ENCODE measurements around the gene CACNA1G.

DNA sequence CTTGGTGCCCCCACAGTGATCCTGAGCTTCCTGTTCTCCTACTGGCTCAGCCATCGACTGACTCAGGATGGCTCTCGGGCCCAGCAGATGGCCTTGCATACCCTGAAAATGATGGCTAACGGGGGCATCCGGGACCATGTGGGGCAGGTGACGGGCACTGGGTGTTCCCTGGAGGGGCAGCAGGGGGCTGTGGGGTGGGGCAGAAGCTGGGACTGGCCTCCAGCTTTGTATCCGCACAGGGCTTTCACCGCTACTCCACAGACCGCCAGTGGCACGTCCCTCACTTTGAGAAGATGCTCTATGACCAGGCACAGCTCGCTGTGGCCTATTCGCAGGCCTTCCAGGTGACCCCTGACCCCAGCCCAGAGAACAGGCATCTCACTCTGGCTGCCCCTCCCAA is 10.5 kb upstream of the CACNA1G start:
- no peak for TF ChIP-seq POLR2AphosphoS5 (IDR thresholded peaks at IDR 0.05)
- TF ChIP-seq, protein P1, sequence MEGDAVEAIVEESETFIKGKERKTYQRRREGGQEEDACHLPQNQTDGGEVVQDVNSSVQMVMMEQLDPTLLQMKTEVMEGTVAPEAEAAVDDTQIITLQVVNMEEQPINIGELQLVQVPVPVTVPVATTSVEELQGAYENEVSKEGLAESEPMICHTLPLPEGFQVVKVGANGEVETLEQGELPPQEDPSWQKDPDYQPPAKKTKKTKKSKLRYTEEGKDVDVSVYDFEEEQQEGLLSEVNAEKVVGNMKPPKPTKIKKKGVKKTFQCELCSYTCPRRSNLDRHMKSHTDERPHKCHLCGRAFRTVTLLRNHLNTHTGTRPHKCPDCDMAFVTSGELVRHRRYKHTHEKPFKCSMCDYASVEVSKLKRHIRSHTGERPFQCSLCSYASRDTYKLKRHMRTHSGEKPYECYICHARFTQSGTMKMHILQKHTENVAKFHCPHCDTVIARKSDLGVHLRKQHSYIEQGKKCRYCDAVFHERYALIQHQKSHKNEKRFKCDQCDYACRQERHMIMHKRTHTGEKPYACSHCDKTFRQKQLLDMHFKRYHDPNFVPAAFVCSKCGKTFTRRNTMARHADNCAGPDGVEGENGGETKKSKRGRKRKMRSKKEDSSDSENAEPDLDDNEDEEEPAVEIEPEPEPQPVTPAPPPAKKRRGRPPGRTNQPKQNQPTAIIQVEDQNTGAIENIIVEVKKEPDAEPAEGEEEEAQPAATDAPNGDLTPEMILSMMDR (IDR thresholded peaks at IDR 0.05; ENCODE audit: poor library complexity, severe bottlenecking): no peak
- TF ChIP-seq, protein P2, sequence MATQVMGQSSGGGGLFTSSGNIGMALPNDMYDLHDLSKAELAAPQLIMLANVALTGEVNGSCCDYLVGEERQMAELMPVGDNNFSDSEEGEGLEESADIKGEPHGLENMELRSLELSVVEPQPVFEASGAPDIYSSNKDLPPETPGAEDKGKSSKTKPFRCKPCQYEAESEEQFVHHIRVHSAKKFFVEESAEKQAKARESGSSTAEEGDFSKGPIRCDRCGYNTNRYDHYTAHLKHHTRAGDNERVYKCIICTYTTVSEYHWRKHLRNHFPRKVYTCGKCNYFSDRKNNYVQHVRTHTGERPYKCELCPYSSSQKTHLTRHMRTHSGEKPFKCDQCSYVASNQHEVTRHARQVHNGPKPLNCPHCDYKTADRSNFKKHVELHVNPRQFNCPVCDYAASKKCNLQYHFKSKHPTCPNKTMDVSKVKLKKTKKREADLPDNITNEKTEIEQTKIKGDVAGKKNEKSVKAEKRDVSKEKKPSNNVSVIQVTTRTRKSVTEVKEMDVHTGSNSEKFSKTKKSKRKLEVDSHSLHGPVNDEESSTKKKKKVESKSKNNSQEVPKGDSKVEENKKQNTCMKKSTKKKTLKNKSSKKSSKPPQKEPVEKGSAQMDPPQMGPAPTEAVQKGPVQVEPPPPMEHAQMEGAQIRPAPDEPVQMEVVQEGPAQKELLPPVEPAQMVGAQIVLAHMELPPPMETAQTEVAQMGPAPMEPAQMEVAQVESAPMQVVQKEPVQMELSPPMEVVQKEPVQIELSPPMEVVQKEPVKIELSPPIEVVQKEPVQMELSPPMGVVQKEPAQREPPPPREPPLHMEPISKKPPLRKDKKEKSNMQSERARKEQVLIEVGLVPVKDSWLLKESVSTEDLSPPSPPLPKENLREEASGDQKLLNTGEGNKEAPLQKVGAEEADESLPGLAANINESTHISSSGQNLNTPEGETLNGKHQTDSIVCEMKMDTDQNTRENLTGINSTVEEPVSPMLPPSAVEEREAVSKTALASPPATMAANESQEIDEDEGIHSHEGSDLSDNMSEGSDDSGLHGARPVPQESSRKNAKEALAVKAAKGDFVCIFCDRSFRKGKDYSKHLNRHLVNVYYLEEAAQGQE (IDR thresholded peaks at IDR 0.05; ENCODE audit: borderline replicate concordance): no peak
- no peak for TF ChIP-seq TAF1 (IDR thresholded peaks at IDR 0.05; ENCODE audit: low read depth)
- TF ChIP-seq RAD21 (conservative IDR thresholded peaks at IDR 0.05): no peak
- no peak for TF ChIP-seq EP300 (conservative IDR thresholded peaks at IDR 0.05; ENCODE audit: poor library complexity, severe bottlenecking)
- TF ChIP-seq EZH2 (IDR thresholded peaks at IDR 0.05; ENCODE audit: borderline replicate concordance, insufficient read depth, low read length, poor library complexity, severe bottlenecking): no peak
- TF ChIP-seq MXI1 (conservative IDR thresholded peaks at IDR 0.05; ENCODE audit: poor library complexity, severe bottlenecking): no peak
- no peak for TF ChIP-seq SMC3 (conservative IDR thresholded peaks at IDR 0.05; ENCODE audit: poor library complexity)

Measured in neural cell (in vitro differentiated cells).